Ovary (tissue), 3 donors: ENCODE measurements around the gene R3HDM2.

ENCODE experiments used
- POLR2A ChIP-seq: fragments of 450-650 bp; IDR thresholded peaks from one replicate; pipeline ENCODE4 v1.6.1; 2017; ENCODE audit warnings: antibody characterized with exemption, mild to moderate bottlenecking, moderate library complexity
- TF ChIP-seq, protein P1 (sequence below), 3 donors: fragments of 450-650 bp in 2 of 3; fragments of 200-600 bp in 1 of 3; IDR thresholded peaks; one replicate each; pipeline versions ENCODE4 v1.5.1 to v1.8.0; 2016 to 2022; ENCODE audit warnings: antibody characterized with exemption in 3 of 3, mild to moderate bottlenecking in 1 of 3
- donor health status: DM: no; HTN: no; CAD: no.

- TF ChIP-seq, protein P1, sequence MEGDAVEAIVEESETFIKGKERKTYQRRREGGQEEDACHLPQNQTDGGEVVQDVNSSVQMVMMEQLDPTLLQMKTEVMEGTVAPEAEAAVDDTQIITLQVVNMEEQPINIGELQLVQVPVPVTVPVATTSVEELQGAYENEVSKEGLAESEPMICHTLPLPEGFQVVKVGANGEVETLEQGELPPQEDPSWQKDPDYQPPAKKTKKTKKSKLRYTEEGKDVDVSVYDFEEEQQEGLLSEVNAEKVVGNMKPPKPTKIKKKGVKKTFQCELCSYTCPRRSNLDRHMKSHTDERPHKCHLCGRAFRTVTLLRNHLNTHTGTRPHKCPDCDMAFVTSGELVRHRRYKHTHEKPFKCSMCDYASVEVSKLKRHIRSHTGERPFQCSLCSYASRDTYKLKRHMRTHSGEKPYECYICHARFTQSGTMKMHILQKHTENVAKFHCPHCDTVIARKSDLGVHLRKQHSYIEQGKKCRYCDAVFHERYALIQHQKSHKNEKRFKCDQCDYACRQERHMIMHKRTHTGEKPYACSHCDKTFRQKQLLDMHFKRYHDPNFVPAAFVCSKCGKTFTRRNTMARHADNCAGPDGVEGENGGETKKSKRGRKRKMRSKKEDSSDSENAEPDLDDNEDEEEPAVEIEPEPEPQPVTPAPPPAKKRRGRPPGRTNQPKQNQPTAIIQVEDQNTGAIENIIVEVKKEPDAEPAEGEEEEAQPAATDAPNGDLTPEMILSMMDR (IDR thresholded peaks at IDR 0.05), result no peak
- TF ChIP-seq POLR2A, result no peak
Observed at GRCh38 chr12:57419495-57419894, 11.3 kb downstream of the R3HDM2 start.
